Endothelial cell of umbilical vein (primary cell): ENCODE data around the gene KRT82.

Experiments
- EZH2 ChIP-seq: IDR thresholded peaks from 2 replicates; pipeline ENCODE4 v1.6.1; 2012; ENCODE audit warnings: borderline replicate concordance, low read depth, mild to moderate bottlenecking, moderate library complexity, low read length, inconsistent platforms; ENCODE audit not compliant: severe bottlenecking
- GATA2 ChIP-seq: IDR thresholded peaks from 2 replicates; pipeline ENCODE4 v1.7.0; 2011; ENCODE audit warnings: low read depth, mild to moderate bottlenecking, moderate library complexity, mixed read lengths, low read length; ENCODE audit not compliant: insufficient read length, insufficient read depth
- JUN ChIP-seq: IDR thresholded peaks from 2 replicates; pipeline ENCODE4 v1.6.1; 2011; ENCODE audit warnings: borderline replicate concordance, low read depth; ENCODE audit not compliant: insufficient read length, insufficient read depth
- MYC ChIP-seq: IDR thresholded peaks from one replicate; pipeline ENCODE4 v1.6.1; 2011; ENCODE audit warnings: mild to moderate bottlenecking, low read depth, low read length
- POLR2A ChIP-seq: IDR thresholded peaks from 2 replicates; pipeline ENCODE4 v1.6.1; 2012; ENCODE audit warnings: low read depth, mild to moderate bottlenecking, control low read depth, low read length
- POLR2AphosphoS5 ChIP-seq: IDR thresholded peaks from 2 replicates; pipeline ENCODE4 v1.6.1; 2012; ENCODE audit warnings: low read depth, mild to moderate bottlenecking, control low read depth, low read length, moderate library complexity; ENCODE audit not compliant: insufficient read depth
- TF ChIP-seq, protein P1 (sequence below), 2 donors: IDR thresholded peaks; 1 replicate in 1 of 2; 2 replicates in 1 of 2; pipeline ENCODE4 v1.5.1; 2011; ENCODE audit warnings: low read length in 2 of 2, mild to moderate bottlenecking in 2 of 2, moderate library complexity in 2 of 2, control low read depth in 1 of 2, inconsistent platforms in 1 of 2, low read depth in 1 of 2; ENCODE audit not compliant: insufficient read depth in 1 of 2; ENCODE audit errors: extremely low read depth in 1 of 2
- TF ChIP-seq, protein P2 (sequence below): IDR thresholded peaks from 2 replicates; pipeline ENCODE4 v1.6.1; 2011; ENCODE audit not compliant: insufficient read depth, insufficient read length

DNA sequence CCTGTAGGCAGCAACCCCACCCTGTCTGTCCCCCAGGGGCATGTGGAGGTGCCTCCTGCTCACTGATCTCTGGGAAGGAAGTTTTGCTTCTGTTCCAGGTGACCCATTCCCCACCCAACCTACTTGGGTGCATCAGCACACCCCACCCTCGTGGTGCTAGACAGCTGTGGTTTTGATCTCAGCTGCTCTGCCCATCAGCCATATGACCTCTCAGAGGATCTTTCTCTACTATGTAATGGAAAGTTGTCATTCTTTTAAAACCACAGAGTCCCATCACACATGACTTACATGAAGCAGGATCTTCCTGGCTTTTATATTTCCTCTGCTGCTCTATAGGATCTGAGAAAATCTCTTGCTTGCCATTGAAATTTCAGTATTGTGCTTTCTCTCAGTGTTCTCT lies 13.5 kb upstream of the KRT82 start:
- TF ChIP-seq POLR2AphosphoS5 (no peak), POLR2A (no peak), EZH2 (no peak), JUN (no peak), MYC (no peak), GATA2 (no peak)
- TF ChIP-seq, protein P1, sequence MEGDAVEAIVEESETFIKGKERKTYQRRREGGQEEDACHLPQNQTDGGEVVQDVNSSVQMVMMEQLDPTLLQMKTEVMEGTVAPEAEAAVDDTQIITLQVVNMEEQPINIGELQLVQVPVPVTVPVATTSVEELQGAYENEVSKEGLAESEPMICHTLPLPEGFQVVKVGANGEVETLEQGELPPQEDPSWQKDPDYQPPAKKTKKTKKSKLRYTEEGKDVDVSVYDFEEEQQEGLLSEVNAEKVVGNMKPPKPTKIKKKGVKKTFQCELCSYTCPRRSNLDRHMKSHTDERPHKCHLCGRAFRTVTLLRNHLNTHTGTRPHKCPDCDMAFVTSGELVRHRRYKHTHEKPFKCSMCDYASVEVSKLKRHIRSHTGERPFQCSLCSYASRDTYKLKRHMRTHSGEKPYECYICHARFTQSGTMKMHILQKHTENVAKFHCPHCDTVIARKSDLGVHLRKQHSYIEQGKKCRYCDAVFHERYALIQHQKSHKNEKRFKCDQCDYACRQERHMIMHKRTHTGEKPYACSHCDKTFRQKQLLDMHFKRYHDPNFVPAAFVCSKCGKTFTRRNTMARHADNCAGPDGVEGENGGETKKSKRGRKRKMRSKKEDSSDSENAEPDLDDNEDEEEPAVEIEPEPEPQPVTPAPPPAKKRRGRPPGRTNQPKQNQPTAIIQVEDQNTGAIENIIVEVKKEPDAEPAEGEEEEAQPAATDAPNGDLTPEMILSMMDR (IDR thresholded peaks at IDR 0.05; ENCODE audit: extremely low read depth in 1 of 2, insufficient read depth in 1 of 2, low read depth in 1 of 2, low read length in 2 of 2) = no peak
- TF ChIP-seq, protein P2, sequence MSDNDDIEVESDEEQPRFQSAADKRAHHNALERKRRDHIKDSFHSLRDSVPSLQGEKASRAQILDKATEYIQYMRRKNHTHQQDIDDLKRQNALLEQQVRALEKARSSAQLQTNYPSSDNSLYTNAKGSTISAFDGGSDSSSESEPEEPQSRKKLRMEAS = no peak
